Stimulated activated CD8-positive, alpha-beta memory T cell treated with anti-CD3 and anti-CD28 coated beads, Interleukin-15, amount 100 ng/mL, for 24 hours (primary cell): ENCODE measurements around the gene CDX4.
"Not testable (repeated sequence)": the region's sequence is repeated elsewhere in the genome, so short reads cannot be mapped to it uniquely, and the experiment has no call there.

ENCODE experiments used
- DNase-seq: peaks from one replicate; pipeline ENCODE4 v3.0.0-alpha.2; 2020; ENCODE audit warnings: low read depth

CDX4 gene, protein sequence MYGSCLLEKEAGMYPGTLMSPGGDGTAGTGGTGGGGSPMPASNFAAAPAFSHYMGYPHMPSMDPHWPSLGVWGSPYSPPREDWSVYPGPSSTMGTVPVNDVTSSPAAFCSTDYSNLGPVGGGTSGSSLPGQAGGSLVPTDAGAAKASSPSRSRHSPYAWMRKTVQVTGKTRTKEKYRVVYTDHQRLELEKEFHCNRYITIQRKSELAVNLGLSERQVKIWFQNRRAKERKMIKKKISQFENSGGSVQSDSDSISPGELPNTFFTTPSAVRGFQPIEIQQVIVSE

DNA sequence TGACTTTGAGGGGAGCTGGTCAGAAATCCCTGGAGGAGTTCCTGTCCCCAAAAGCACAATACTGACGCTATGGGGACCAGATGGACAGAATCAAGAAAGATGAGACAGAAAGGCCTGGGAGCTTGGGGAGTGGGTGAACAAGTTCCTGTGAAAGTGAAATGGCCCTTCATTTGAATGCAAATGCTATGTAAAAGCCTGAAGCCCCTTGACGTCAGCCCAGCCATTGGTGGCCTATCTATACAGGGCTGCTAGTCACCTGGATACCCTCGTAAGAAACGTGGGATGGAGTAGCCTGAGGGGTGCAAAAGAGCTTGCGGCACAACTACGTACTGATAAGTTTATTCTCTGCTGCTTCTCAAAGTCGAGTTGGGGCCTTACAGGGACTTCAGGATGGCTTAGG is at the start of gene CDX4:
Gene CDX4, plus strand, starts transcription at position 223 of the 400 bp plus-strand sequence. CDS start 201 bp downstream, outside the sequence.
- no peak for DNase-seq

DNA sequence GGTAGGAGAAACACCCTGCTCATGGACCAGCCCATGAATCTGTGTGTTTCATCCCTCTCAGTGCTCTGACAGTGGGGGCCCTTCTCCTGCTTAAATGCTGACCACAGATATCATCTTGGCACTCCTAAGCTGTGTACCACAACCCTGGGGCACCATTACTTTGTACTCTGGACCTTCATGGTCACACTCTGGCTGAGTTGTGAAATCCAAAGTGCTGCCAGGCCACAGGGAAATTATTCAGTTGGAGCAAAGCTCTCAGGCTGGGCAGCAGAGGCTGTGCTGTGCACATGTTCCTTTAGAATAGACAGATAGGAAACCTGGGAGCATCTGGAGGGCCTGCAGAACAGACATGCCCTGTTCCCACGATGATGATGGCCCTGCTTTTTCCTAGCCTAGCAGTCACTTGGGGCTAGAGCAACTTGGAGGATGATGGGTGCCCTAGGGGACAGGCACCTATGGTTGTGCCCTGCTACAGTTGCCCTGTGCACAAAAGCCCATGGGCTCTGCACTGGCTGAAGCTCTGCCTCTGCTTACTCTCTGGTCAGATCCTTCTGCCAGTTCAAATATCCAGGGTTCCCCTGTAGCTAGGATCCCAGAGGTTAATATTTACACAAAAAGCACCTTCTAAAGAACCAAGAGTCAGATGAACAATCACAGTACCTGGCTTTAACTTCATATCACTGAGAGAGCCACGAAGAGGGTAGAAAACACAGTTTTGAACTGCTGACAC is 48.5 kb upstream of the CDX4 start:
- no peak for DNase-seq

DNA sequence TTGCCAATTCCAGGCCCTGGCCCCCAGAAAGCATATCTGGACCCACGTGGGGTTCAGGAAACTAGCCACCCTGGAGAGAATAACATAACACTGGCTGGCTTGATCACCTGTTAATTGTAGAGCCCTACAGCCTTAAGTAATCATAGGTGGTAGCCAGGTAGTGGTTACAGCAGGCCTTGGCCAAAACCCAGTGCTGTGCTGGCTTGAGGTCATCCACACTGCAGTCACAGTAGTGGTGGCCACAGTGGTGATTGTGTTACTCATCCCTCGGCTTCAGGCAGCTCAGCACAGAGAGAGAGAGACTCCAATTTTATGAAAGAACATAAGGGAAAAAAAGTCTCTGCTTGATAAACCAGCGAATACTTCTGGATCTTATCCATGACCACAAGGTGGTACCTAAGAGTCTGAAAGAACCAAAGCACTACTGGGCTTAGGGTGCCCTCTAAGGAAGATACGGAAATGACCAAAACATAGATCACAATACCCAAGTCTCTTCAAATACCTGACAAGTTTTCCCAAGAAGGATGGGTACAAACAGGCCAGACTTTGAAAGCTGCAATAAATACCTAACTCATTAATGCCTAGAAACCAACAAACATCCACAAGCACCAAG is 46.6 kb upstream of the CDX4 start:
- DNase-seq, result no peak

DNA sequence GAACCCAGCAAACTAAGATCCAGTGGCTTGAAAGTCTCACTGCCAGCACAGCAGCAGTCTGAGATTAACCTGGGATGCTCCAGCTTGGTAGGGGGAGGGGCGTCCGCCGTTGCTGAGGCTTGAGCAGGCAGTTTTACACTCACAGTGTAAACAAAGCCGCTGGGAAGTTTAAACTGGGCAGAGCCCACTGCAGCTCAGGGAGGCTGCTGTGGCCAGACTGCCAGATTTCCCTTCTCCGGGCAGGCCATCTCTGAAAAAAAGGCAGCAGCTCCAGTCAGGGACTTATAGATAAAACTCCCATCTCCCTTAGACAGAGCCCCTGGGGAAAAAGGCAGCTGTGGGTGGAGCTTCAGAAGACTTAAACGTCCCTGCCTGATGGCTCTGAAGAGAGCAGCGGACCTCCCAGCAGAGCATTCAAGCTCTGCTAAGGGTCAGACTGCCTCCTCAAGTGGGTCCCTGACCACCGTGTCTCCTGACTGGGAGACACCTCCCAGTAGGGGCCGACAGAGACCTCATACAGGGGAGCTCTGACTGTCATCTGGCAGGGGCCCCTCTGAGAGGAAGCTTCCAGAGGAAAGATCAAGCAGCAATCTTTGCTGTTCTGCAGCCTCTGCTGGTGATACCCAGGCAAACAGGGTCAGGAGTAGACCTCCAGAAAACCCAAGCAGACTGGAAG is 45.1 kb upstream of the CDX4 start:
- DNase-seq, result no peak

DNA sequence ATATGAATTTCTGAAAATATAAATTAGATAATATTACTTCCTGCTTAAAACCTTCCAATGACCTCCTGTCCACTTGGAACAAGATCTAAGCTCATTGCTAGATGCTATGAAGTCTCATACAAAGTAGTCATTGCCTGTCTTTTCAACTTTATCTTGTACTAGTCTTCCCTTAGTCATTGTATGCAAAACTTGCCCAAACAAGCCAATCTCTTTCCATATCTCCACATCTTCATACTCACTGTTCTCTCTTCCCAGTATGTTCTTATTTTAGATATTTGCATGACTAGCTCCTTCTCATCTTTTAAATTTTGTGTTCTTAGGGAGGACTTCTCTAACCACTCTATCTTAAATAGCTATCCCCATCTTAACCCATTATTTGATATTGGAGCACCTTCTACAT is 33.9 kb upstream of the CDX4 start:
- no peak for DNase-seq

DNA sequence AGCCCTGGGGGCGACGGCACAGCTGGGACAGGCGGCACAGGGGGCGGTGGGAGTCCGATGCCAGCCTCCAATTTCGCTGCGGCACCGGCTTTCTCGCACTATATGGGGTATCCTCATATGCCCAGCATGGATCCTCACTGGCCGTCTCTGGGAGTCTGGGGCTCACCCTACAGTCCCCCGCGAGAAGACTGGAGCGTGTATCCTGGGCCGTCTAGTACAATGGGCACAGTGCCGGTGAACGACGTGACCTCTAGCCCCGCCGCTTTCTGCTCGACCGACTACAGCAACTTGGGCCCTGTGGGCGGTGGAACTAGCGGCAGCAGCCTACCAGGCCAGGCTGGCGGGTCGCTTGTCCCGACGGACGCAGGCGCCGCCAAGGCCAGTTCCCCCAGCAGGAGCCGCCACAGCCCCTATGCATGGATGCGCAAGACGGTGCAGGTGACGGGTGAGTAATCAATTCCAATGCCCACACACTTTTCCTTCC is 500 bp downstream of the CDX4 start:
- no peak for DNase-seq

DNA sequence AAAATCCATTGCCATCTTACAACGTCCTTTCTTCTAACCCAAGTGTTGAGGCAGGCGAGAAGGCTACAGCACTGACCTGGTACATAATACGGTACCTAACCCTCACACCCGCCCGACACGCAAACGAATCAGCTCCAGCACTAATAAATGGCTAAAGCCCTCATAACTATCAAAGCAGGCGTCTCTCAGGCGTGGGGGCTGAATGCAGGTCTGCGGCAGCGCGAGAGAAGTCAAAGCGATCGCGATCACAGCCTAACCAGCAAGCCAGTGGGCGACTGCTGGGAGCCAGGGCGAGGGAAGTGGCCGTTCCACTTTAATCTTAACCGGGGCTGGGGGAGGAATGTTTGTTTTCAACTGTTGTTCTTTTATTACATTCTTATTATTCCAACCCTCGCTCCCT is 1.5 kb downstream of the CDX4 start:
- DNase-seq, result no peak

DNA sequence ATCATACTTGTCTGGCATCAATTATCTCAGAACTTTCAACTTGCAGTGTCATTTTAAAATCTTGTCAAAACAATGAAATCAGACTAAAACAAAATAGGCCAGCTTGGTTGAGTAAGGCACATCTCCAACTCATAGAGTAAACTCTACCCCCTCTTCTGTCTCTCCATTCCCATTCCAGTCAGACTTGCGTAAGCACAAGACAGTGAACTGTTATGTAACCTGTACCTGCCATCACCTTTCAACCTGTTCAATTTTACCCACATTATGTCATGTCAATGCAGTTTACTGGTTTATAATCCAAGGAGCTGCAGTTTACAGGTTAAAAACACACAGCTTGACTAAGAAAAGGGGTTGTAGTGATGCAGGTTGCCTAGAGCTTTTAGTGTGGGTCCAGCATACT is 8.3 kb downstream of the CDX4 start:
- no peak for DNase-seq

DNA sequence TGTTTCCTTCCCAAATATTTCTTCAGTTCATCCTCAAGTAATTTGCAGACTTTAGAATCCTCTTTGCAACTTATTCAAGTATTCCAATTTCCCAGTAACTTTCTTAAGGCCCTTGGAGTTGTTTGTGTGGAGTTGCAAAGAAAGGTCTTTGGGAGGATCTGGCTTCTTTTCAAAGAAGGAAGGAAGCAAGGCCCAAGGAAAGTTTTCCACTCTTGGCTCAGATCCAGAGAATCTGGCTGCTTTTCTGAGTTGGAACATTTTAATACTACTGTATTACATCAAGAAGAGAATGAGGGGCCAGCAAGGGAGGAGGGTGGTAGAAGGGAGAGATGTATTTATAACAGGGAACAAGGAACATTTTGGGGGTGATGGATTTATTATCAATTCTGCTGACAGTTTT is 10.5 kb downstream of the CDX4 start:
- no peak for DNase-seq

DNA sequence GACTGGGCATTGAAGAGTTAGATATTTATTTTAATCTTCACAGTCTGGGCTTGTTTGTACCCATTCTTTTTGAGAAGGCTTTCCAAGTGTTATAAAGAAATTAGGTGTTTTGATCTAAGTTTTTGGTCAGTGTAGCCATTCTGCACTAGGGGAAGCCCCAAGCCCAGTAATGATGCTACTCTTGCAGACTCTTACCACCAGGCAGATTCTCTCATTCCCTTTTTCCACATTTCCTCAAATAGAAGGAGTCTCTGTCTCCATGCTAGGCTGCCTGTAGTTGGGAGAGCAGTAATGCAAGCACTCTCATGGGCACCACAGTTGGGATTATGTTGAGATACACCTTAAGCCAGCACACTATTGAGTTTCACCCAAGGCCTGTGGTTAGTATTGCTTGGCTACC is 21.5 kb downstream of the CDX4 start:
- DNase-seq, result no peak

DNA sequence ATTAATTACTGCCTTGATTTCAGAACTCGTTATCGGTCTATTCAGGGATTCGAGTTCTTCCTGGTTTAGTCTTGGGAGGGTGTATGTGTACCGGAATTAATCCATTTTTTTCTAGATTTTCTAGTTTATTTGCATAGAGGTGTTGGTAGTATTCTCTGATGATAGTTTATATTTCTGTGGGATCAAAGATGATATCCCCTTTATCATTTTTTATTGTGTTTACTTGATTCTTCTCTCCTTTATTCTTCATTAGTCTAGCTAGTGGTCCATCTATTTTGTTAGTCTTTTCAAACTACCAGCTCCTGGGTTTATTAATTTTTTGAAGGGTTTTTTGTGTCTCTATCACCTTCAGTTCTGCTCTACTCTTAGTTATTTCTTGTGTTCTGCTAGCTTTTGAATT is 32.1 kb downstream of the CDX4 start:
- no peak for DNase-seq

DNA sequence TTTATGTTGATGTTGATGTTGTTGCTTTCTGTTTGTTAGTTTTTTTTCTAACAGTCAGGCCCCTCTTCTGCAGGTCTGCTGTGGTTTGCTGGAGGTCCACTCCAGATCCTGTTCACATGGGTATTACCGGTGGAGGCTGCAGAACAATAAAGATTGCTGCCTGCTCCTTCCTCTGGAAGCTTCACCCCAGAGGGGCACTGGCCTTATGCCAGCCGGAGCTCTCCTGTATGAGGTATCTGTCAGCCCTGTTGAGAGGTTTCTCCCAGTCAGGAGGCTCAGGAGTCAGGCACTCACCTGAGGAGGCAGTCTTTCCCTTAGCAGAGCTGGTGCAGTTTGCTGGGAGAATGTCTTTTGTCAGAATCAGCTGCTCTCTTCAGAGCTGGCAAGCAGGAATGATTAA is 34.7 kb downstream of the CDX4 start:
- no peak for DNase-seq

DNA sequence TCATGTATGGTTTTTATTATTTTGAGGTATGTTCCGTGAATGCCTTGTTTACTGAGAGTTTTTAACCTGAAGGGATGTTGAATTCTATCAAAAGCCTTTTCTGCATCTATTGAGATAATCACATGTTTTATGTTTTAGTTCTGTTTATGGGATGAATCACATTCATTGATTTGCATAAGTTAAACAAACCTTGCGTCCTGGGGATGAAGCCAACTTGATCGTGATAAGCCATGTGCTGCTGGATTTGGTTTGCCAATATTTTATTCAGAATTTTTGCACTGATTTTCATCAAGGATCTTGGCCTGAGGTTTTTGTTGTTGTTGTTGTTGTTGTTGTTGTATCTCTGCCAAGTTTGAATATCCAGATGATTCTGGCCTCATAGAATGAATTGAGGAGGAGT is 43.8 kb downstream of the CDX4 start:
- no peak for DNase-seq

DNA sequence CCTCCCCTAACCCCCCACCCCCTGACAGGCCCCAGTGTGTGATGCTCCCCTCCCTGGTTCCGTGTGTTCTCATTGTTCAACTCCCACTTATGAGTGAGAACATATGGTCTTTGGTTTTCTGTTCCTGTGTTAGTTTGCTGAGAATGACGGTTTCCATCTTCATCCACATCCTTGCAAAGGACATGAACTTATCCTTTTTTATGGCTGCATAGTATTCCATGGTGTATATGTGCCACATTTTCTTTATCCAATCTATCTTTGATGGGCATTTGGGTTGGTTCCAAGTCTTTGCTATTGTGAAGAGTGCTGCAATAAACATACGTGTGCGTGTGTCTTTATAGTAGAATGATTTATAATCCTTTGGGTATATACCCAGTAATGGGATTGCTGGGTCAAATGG is 45.3 kb downstream of the CDX4 start:
- DNase-seq, result not testable (repeated sequence)
